ENCODE results near the gene PKD2L1.

GRCh38 chr10:100333106-100333505 lies 3.1 kb upstream of the PKD2L1 start:
- TF ChIP-seq CTCF (conservative IDR thresholded peaks at IDR 0.05; ENCODE audit: low read depth, low read length) (no peak), EZH2 (IDR thresholded peaks at IDR 0.05; ENCODE audit: low read length, unreplicated experiment) (no peak), EZH2phosphoT487 (IDR thresholded peaks at IDR 0.05; ENCODE audit: borderline replicate concordance, low read length) (no peak)
